HG03060 (cell line): ENCODE results near the gene SLC1A4.
A peak's percentile ranks its signal among the peaks of the same experiment; 100 is the strongest.

Experiments used
- ATAC-seq: cut with Tn5 transposase; IDR thresholded peaks from one replicate; pipeline ENCODE4 v1.9.1; 2021; ENCODE audit warnings: low read depth, moderate number of reproducible peaks; ENCODE audit not compliant: unreplicated experiment

The SLC1A4 gene

DNA sequence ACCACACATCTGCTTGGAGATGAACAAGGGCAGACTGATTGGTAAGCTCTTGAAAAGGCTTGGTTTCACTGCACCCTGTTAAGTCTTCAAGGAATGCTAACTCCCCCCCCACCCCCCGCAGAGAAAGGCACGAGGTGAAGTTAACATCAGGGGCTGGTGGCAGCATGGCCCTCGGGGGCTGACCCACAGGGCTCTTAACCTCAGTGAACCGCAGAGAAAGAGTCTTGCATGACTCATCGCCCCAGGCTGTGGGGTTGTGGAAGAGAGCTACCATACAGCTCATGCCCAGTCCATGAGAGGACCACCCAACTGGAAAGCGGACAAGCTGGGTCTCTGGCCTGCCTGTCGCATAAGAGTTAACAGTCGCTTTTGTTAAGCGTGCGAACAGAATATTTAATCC is 56.5 kb downstream of the SLC1A4 start:
- no peak for ATAC-seq

DNA sequence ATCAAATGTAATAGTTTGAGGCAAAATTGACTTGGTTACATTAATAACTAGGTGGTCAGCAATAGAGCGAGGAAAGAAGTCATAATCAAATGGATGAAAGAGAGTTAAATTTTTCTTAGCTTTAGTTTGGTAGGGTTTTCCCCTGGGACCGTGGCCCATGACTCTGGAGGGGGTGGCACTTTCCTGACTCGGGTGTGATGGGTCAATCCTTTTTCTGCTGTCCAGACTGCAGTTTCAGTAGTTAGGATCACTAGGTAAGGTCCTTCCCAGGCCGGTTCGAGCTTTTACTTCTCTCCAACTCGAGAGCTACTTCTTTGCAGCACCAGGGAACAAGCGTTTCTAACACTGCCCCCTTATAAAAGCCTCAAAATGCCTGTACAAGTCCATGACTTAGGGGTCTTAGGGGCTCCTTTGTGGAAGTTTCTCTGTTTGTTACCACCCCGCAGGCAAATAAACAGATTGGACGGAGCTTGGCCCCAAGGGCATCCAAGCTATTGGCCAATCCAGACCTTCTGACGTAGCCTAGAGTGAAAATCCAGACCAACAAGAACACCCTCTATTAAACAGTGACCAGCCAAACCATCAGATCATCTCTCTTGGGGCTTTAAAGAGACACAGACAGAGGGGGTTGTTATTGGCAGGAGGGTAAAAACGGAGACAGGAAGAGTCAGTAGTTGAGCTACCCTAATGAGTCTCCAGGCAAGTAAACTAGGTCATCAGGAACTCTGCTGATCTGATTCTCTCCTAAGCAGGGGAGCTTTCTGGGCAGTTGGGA is 57.6 kb downstream of the SLC1A4 start:
- no peak for ATAC-seq

DNA sequence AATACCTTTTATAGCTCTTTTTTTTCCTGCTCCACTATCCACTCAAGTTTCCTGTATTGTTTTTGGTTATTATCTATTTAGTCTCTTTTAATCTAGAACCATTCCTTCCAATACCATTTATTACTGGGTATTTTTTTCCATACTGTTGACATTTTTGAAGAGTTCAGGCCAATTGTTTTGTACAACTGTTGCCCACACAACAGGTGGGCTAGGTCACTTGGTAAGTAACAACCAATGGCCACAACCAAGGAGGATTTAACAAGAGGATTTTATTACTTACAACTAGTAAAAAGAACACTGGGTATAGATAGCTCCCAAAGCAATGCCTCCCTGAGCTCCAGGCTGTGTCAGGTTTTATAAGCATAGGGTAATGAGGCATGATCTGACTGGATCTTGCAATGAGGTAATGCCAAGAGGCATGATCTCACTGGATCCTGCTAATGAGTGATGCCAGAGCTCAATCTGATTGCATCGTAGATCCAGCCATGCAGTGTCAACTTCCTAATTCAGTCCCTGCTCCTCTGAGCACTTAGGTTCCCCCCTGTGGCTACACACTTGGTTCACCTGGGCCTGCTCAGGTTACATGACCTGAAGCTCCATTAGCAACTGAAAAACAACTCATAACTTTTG is 59.9 kb downstream of the SLC1A4 start:
- ATAC-seq, result no peak

DNA sequence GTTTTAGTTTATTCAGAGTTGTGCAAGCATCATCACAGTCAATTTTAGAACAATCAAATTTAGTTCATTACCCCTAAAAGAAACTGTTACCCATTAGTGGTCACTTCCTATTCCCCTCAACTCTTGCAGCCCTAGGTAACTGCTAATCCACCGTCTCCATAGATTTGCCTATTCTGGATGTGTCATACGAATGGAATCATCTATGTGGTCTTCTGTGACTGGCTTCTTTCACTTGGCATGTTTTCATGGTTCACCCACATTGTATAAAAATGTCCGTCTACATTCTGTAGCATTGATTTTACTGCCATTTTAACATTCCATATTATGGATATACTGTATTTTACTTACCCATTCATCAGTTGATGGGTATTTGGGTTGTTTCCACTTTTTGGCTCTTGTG is 61.7 kb downstream of the SLC1A4 start:
- no peak for ATAC-seq

DNA sequence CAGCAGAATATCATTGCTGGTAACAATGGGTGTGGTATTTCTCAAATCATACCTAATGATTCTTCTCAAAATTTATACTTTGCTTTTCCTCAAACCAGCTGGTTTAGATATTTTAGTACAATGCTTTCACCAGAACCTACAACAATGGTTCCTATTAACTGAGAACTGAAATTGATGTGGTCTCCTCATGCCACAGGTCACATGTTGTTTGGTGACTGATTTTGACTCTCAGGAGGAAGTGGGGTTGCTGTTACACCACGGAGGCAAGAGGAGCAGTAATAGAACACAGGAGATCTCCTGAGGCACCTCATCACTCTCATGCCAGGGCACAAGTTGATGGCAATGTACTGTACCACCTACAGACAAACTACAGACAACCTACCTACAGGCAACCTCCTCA is 64.0 kb downstream of the SLC1A4 start:
- ATAC-seq, result peak; percentile 58

DNA sequence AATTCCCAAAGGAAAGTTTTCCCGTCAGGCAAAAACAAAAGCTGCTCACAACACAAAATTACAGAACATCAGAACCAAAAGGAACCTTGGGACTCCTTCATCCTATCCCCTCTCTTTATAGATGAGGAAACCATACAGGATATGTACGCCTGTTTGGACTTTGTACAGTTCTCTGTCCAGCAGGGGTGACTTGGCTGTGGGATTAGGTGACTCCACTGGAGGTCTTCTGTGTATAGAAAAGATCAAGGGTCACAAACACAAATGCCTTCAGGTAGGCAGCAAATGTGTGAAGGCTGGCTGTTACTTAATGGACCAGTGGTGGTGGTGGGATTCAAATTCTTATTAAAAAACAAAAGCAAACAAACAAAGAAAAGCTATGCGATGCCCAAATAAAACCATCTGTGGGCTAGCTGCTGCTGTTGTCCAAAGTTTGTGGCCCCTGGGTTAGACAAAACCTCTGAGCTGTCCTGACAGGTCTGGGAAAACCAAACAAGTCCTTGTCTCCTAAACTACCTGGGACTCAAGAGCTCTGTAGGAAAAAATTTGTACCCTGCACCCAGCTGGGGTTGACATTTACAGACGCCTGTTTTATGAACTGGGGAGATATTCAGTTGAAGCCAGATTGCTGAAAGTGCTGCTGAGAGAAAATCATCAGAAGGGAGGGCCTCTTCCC is 65.7 kb downstream of the SLC1A4 start:
- no peak for ATAC-seq

DNA sequence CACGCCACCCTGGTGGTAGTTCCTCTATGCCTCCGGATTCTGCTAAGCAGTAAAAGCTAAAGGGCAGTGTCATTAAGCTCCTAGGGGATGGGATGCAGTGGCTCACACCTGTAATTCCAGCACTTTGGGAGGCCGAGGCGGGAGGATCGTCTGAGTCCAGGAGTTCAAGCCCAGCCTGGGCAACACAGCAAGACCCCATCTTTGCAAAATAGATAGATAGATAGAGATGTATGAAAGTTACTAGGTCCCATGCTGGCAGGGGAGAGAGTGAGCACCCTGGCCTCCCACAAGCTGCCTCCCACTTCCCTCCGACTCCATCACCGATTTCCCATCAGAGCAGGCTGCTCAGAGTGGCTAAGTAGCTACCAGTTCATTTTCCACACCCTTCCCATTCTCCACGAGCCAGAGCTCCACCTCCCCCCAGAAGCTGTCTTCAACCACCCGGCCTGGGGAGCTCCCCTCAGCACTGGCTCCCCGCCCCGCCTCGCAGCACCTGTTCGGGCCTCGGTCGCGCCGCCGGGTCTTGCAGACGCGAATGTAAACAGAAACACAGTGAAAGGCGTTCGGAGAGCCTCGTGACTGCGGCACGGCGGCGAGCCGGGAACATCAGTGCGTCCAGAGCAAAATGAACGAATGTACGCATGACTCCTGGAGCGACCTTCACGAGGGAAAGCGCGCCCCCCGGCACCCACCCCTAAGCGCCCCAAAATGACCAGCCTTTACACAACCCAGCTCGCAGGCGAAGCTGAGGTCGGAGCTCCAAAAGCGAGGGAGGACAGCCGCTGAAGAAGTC is 66.4 kb downstream of the SLC1A4 start:
- ATAC-seq, result peak; percentile 9

DNA sequence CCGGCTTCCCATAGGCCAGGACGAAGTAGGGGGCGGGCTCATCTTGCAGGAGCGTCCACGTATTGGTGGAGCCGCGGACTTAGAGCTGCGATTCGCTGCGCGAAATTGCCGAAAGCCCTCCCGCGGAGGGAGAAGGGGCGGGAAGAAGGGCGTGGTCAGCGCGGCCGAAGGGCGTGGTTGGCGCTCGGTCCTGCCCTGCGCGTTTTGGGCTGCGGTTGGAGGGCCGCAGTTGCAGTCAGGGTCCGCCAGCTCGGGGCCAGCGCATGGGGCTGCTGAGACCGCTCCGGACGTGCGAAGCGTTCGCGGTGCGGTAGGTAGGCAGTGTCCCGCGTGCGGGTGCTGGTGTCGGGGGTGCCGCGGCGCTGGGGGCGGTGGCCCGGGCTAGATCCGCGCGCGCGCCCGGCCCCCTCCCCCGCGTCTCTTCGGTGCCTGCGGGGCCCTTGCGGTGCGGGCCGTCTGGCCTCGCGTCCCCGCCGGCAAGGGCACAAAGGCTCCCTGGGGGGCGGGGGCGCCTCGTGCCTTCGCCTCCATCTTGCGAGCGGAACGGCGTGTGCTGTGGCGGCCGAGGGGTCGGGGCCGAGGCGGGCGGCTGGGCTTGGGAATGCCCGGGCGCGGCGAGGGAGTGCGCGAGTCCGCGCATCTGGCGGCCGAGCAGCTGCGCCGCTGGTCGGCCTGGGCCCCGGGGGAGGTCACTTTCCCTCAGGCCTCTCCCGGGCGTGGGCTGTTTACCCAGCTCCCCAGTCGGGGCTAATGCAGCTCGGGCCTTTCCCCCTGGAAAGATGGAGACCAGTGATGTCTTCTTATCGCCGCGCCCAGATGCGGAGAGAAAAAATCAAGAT is 67.2 kb downstream of the SLC1A4 start, which contains the start of gene CEP68:
Gene CEP68, plus strand, starts transcription at position 202 of the 839 bp plus-strand sequence. CDS start 13,029 bp downstream, outside the sequence.
- peak; percentile 53 for ATAC-seq

DNA sequence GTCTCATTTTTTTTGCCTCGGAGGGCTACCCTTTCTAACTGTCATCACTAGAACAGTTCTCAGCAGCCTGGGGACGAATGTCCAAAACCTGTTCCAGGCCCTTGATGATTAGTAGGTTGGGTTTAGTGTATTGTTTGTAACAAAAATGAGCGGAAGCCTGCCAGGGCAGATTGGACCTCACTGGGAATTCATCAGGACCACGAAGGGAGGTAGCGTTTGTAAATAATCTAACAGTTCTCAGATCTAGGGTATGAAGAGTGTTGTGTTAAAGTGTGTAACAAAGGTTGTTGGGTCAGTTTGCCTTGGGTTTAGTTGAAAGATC is 67.8 kb downstream of the SLC1A4 start:
- no peak for ATAC-seq

DNA sequence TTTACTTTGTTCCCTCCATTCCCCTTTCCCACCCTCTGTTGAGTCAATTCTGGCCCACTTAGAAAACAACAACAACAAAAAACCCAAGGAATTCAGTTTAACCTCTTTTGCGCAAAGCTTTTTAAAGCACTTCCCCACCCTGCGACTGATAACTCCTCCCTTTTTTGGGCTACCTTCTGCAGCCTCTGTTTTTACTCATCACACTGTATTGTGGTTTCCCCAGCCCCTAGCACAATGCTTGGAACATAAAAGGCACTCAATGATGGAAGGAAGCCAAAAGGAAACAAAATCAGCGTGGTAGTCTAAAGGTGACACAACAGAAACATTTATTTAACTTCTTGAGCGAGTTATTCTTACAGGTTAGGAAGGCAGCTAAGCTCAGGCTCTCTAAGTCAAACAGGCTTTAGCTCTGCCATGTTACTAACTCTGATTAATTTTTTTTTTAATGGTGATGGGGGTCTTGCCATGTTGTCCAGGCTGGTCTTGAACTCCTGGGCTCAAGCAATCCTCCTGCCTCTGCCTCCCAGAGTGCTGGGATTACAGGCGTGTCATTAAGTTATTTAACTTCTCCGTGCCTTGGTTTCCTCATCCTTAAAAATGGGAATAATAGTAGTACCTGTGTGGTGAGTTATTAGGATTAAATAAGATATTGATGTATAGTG is 68.3 kb downstream of the SLC1A4 start:
- ATAC-seq, result no peak

DNA sequence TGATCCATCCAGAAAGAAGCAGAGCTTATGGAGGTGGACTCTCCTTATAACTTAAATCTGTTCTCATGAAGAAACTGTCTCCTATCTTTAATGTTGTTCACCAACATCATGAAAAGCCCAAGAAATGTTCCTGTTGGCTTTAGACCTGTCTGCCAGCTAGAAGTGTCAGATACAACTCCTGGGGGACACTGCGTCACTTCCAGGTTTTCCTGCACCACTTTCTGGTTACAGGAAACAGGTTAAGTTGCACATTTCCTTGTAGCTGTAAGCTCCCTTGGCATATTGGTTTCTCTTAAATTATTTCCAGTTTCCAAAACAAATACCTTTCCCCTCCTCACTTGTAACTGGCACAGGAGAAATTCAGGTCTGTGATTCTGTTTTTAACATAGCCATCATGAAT is 69.9 kb downstream of the SLC1A4 start:
- ATAC-seq, result no peak

DNA sequence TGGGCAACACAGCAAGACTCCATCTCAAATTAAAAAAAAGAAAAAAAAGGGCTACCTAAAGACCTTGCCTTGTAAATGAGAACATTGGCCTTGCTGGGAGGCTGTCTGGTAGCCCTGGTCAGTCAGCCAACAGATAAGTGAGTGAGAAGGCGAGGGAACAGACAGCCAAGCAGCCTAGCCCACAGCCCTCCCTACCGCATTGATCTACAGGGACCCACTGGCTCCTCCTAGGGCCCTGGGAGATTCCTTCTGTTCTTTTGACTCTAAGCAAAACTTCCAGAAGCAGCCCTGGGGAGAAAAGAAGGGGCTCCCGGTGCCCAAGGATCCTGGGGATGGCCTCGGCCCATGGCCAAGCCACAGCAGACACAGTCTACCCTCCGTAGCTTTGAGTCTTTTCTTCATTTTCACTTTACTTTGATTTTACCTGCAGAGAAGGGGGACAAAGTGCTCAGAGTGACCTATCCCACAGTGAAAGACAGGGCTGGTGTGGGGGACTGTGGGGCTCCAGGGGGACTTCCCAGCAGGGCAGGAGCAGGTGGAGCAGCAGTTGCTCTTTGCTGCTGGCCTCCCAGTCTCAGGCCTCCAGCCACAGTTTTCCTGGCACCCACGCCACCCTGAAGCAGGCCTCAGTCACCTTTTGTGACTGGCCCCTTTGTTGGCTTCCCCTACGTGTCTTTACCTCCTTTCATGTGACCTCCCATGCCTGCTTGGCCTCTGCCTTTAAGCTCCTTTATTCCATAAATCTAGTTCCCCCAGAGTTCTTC is 72.1 kb downstream of the SLC1A4 start:
- ATAC-seq, result no peak

DNA sequence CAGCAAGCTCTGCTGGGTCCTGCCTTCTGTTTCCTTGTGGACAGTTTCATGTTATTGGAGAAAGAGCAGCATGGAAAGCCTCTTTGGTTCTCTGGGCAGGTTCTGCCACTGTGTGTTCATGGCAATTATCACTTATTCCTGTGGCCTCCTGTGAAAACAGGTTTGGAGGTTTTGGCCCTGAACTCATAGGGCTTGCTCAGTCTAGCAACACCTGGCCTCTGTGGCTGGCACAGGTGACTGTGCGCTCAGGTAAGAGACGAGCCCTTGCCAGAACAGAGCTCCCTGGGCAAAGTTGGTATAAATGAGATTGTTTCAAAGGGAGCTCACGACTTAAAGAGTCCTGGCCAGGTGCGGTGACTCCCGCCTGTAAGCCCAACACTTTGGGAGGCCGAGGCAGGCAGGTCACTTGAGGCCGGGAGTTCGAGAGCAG is 72.7 kb downstream of the SLC1A4 start:
- no peak for ATAC-seq

DNA sequence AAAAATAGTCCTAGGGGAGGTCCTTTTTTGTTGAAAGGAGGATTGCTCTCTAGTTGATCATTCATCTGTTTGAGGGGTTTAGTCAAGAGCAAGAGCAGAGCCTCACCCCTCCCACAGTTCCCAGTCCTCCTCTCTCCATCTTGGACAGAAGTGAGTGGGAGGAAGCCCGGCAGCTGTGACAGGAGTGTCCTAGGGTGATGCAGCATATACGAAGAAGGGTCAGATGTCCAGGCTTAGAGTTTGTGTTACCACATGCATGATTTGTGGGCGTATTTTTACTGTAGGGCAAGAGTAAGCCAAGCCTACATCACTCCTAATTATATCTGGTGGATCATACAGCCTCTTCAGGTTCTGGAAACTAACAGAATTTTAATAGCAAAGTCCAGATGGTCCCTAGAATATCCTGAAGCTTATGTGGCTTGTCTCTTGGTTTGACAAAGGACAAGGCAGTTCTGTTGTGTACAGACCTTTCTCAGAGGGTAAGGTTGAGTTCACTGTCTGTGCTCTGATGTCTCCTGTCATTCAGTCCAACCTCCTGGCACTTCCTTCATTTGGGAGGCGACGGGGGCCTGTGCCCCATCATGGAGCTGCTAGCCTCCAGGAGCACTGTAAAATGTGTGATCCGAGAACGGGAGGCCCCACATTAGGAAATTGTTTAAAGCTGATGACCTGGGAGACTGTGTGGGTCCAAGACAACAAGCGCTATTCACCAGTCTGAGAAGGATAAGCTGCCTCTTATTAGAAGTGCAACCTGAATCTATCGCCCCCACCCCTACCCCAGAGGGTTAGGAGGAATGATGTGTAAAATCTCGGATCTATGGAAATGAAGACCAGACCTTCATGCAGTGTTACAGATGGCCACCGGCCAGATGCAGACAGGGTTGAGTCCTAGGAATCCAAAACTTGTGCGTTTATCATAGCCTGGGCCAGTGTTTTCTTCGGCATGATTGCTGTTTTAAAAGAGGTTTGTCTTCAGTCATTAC is 73.9 kb downstream of the SLC1A4 start:
- no peak for ATAC-seq

DNA sequence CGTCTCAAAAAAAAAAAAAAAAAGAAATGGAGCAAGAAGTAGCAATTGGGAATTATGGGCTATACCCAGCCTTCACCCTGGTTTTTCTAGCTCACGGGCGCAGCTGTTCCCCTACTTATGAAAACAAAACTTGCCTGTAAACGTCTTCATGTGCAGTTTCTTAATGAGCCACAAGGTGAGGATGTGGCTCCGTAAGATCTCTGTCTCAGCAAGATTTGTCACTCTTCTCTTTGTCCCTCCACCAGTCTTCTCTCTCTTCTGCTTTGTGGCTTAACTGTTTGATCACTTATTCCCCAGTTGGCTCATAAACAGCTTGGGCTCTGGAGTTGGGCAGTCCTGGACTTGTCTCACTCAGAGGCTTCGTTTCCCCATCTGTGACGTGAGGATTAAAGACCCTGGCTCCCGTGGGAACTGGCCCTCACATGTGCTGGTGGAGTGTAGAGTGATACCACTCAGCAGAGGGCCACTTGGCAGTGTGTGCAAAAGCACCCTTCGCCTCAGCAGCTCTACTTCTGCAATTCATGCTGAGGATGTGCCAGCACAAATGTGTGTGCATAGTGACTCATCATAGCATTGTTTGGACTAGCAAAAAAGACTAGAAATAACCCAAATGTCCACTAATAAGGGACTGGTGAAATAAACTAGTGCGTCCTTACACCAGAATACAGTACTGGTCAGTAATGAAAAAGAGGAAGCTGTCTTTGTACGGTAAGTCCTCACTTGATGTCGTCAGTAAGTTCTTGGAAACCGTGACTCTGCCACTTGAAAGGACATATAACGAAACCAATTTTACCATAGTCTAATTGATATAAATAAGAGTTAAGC is 75.7 kb downstream of the SLC1A4 start:
- ATAC-seq, result peak; percentile 70

DNA sequence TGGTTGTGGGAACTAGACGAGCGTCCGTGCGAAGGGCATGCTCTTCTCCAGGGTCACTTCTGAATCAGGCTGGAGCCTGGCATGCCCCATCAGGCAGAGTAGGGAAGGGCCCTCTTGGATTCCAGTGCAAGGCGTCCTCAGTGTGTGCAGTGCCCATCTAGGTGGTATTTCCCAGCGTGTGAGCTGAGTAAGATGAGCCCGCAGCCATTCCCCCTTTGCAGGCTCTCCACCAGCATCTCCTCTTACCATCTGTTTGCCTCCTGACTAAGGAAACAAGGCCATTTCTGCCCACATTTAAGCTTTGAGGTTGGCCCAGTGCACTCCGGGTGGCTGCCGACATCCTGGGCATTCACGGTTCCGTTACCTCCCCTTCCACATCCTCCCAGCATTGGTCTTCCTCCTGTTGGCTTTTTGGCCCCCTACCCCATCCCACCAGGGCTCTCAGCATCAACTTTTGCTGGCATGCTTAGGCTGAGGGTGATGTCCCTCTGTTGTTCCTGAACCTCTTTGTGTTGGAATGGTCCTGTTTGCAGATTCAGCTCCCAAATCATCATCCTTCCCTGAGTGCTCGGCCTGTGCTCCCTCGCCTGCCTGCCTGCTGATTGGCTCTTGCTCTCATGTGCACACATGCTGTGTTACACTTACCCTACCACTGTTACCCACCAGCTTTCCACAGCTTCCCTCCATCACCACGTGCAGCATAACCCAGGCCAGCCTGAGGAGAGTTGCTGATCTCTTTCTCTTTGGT is 78.8 kb downstream of the SLC1A4 start:
- ATAC-seq, result no peak
